Omental fat pad (tissue), 4 donors: Measurements from ENCODE around the gene DUS2. TPM values are rescaled to one million over a fixed set of nuclear protein-coding genes. Genes with fewer than 3 reads are reported as not detected.

Source experiments
- ATAC-seq: fragments of 150-250 bp; one replicate; pipeline ENCODE4 v1.9.1; 2016; ENCODE audit warnings: mild to moderate bottlenecking, moderate library complexity; ENCODE audit not compliant: low FRiP score
- DNase-seq: peaks from one replicate; pipeline ENCODE4 v3.0.0-alpha.2; 2019; ENCODE audit warnings: low spot score
- total RNA-seq, 4 donors: library from RNA; depleted of rRNA; stranded (reverse); fragments of >200 nt; gene quantifications; one replicate each; pipeline ENCODE4 v1.1.0, GENCODE V29; 2016
- TF ChIP-seq, protein P1 (sequence below), 3 donors: fragments of 450-650 bp; IDR thresholded peaks; one replicate each; pipeline ENCODE4 v1.5.1; 2016 to 2017; ENCODE audit warnings: antibody characterized with exemption in 3 of 3, mild to moderate bottlenecking in 3 of 3, moderate library complexity in 2 of 3

The DUS2 gene
- 10 to 100 TPM in 2 of 4 donors, 1 to 10 TPM in 2; 6.7 to 17.9 (median 10.2) TPM for total RNA-seq

DNA sequence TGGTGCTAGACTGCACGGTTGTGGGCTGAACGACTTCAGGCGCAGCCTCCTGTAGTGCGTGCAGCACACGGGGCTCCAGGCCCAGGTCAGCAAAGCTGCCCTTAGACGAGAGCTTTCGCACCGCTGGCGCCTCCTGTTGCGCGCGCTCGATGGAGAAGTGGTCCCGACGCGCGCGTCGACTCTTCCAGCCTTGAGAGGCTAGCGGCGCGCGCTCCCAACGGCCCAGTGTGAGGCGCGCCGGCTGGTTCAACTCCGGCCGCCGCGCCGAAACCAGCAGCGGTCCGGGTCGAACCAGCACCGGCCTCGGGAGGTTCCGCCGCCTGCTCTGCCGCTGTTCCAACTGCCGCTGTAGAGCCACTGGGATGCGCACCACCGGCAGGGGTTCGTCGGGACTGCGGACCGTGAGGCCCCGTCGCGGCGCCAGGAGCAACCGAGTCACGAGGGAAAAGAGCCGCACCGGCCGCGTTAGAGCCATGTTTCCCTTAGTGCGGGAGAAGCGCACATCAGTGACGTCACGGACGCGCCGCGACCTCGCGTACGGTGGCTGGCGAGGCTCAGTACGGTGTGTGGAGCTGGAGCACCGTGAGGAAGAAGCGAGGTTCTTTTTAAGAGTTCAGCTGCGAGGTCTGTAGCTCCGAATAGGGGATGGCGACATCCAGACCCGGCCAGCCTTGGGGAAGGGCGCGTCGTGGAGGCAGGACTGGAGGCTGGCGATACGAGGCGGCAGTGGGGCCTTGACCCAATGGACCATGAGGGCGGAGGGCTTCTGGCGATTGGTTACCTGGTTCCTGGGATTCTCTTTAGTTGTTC is at the start of gene DUS2, which contains the start of gene DDX28:
DUS2 (plus strand) TSS at position 557 of the 810 bp plus-strand sequence. CDS start 14,740 bp downstream, outside the sequence.
DDX28 (minus strand) TSS at position 505 of the 810 bp plus-strand sequence; CDS start at position 475, 30 bp downstream.
- TF ChIP-seq, protein P1, sequence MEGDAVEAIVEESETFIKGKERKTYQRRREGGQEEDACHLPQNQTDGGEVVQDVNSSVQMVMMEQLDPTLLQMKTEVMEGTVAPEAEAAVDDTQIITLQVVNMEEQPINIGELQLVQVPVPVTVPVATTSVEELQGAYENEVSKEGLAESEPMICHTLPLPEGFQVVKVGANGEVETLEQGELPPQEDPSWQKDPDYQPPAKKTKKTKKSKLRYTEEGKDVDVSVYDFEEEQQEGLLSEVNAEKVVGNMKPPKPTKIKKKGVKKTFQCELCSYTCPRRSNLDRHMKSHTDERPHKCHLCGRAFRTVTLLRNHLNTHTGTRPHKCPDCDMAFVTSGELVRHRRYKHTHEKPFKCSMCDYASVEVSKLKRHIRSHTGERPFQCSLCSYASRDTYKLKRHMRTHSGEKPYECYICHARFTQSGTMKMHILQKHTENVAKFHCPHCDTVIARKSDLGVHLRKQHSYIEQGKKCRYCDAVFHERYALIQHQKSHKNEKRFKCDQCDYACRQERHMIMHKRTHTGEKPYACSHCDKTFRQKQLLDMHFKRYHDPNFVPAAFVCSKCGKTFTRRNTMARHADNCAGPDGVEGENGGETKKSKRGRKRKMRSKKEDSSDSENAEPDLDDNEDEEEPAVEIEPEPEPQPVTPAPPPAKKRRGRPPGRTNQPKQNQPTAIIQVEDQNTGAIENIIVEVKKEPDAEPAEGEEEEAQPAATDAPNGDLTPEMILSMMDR (IDR thresholded peaks at IDR 0.05): no peak
- DNase-seq (peak; percentile 93), ATAC-seq (peak; percentile 93)

DNA sequence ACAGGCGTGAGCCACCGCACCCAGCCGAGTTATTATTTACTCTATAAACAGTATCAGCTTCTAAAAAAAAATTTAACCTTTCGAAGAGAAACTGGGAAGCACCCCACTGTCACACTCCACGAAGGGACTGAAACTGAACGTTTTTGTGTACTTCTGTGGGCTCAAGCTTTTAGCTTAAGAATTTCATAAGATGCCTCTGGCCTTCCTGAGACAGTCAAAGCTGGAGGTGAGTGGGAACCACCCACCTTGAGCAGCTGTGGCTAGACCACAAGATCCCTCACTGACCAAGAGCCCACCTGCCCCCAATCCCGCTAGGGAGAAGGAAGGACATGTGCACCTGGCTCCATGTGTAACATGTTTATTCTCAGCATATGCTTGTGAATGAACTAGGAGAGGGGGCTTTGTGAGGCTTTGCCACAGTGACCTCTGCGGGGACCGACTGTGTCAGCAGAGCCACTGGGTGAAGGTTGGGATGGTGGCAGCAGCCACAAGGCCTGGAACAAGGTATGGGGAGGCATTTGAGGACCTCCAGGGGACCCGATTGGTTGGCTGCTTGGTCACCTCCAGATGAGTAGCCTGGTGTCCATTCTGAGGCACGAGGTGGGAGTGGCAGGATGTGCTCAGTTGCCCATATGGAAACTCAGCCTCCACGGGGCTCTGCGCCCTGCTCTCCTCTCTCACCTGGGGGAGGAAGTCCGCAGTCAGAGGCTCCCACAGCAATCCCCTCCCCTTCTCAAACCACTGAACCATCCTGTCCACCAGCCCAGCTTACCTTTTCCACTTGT is 47.6 kb upstream of the DUS2 start:
- peak; percentile 11 for ATAC-seq
- DNase-seq: no peak
- TF ChIP-seq, protein P1 (IDR thresholded peaks at IDR 0.05): no peak

DNA sequence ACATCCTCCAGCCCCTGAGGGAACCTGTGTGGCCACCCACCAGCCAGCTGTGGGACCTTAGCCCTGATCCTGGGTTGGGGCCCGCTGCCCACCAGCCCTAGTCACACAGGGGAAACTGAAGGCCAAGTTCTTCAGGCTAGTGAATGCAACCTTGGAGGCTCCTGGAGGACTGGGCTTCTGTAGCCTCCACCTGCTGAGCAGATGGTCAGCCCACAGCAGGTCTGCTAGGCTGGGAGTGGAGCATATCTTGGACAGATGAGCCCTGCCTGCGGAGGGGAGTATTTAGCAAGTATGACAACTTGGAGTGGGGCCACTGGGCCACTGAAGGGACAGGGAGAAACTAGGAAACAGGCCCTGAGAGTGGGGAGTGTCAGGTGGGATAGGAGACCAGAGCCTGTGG is 46.9 kb upstream of the DUS2 start:
- ATAC-seq (no peak), DNase-seq (no peak)
- TF ChIP-seq, protein P1 (IDR thresholded peaks at IDR 0.05): no peak

DNA sequence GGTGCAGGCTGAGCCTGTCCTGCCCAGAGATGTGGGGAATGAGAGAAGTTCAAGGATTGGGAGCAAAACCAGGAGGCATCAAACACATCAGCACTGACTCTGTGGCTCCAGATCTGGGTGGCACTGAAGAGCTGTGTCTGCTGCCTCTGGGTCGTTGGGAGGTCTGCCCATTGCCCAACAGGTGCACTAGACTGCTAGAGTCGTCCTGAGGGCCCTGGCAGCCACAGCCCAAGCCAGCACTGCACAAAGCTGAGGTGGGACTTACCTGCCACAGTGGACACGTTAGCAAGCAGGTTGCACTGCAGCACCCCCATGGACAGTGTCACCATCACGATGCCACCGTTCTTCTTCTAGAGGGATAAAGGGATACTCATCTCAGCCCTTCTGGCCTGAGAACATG is 46.1 kb upstream of the DUS2 start:
- no peak for DNase-seq
- no peak for ATAC-seq

GRCh38 chr16:67977469-67978227 is 45.4 kb upstream of the DUS2 start:
- DNase-seq: no peak
- TF ChIP-seq, protein P1 (IDR thresholded peaks at IDR 0.05): no peak
- no peak for ATAC-seq

More for the DNA sequence above, 46.1 kb upstream of the DUS2 start:
- TF ChIP-seq, protein P1 (IDR thresholded peaks at IDR 0.05): no peak

DNA sequence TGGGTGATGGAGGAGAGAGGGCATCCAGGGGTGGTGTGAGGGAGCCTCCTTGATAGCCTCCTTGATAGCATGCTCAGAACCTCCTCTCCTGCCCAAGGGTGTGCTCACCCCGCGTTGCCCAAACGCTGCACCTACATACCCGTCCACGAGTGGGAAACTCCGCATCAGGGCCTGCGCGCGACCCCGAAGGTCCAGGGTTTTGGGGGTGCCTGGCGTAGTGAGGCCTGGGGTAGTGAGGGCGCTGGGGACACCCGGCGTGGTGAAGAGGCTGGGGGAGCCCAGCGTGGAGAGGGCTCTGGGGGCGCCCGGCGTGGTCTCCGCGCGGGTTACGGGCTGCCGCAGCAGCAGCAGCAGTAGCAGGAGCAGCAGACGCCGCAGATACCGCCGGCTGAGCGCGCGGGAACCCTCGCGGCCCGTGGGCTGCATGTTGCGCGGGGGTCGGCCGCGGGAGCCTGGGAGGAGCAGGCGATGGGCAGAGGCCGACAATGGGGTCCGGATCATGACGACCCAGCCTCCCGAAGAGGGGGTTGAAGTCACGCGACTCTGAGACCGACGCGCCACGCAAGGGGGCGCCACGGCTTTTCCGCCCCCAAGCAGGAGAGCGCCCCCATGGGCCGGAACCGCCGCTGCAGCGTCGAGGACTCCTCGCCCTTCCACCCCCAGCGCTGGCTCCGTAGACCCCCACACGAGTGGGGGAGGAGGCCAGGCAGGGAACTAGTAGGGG is 43.0 kb upstream of the DUS2 start, which contains the start of gene DPEP3:
DPEP3 (minus strand) TSS at position 545 of the 724 bp plus-strand sequence; CDS start at position 426, 119 bp downstream.
- TF ChIP-seq, protein P1 (IDR thresholded peaks at IDR 0.05): no peak
- ATAC-seq (no peak), DNase-seq (no peak)
